Endothelial cell of umbilical vein (primary cell): ENCODE measurements around the gene FILIP1. TPM values are rescaled to one million over a fixed set of nuclear protein-coding genes. Genes with fewer than 3 reads are reported as not detected.

Experiments used
- BruUV-seq: library from RNA; stranded (reverse); fragments of 400-500 nt; replicated peaks from 2 replicates; lab custom pipeline; 2021; lab: Mats Ljungman, UMichigan
- CTCF ChIA-PET: fragments of 300-600, 350-600 bp; sonication (Branson Sonifier 250); formaldehyde crosslinking; loops from one replicate; lab custom pipeline; 2021; ENCODE audit warnings: antibody characterized with exemption, inconsistent platforms; lab: Charles Lee
- POLR2A ChIA-PET: fragments of 300-600, 350-600 bp; sonication (Branson Sonifier 250); formaldehyde crosslinking; loops from one replicate; lab custom pipeline; 2021; ENCODE audit warnings: antibody characterized with exemption, inconsistent platforms; lab: Charles Lee
- DNase-seq: peaks from one replicate; pipeline ENCODE4 v3.0.0-alpha.2; 2011; ENCODE audit warnings: low read depth, low spot score
- FAIRE-seq: peaks from 2 replicates; lab custom pipeline; 2011; peaks lifted over from hg19 to GRCh38; lab: Jason Lieb, UNC
- H2AFZ ChIP-seq: 2 replicates; pipeline ENCODE4 v1.6.0; 2012; ENCODE audit warnings: low read depth, low read length, control low read depth, inconsistent platforms
- H3K27ac ChIP-seq: 2 replicates; pipeline ENCODE4 v1.5.1; 2011; ENCODE audit warnings: low read depth, mild to moderate bottlenecking, control low read depth, low read length, moderate library complexity; ENCODE audit not compliant: insufficient read depth
- H3K27me3 ChIP-seq, 2 experiments: 2 replicates each; pipeline versions ENCODE4 v1.6.0 to v1.6.1; 2011; ENCODE audit warnings: low read length in 2 of 2, mixed read lengths in 1 of 2; ENCODE audit not compliant: control insufficient read depth in 2 of 2, insufficient read depth in 2 of 2
- H3K36me3 ChIP-seq, 2 experiments: 2 replicates in 1 of 2; 3 replicates in 1 of 2; pipeline ENCODE4 v1.5.1; 2011; ENCODE audit warnings: low read length in 2 of 2, mild to moderate bottlenecking in 1 of 2, moderate library complexity in 1 of 2; ENCODE audit not compliant: control insufficient read depth in 2 of 2, insufficient read depth in 2 of 2; ENCODE audit errors: extremely low read depth in 1 of 2
- H3K4me1 ChIP-seq: 3 replicates; pipeline ENCODE4 v1.5.1; 2011; ENCODE audit warnings: mild to moderate bottlenecking, low read length; ENCODE audit not compliant: control insufficient read depth, insufficient read depth; ENCODE audit errors: extremely low read depth
- H3K4me2 ChIP-seq: 2 replicates; pipeline ENCODE4 v1.6.1; 2011; ENCODE audit warnings: low read length, control low read depth, mixed read lengths; ENCODE audit not compliant: insufficient read depth
- H3K4me3 ChIP-seq, 3 experiments: fragments of 200-600 bp in 1 of 3; sonication (generic), shearing (Covaris generic) in 1 of 3; replicated peaks in 1 of 3; 2 replicates each; pipeline ENCODE4 v1.5.1; 2011 to 2016; ENCODE audit warnings: control low read depth in 3 of 3, low read length in 3 of 3, mild to moderate bottlenecking in 2 of 3, inconsistent platforms in 1 of 3, low read depth in 1 of 3, moderate library complexity in 1 of 3; ENCODE audit not compliant: insufficient read depth in 1 of 3
- H3K79me2 ChIP-seq: 2 replicates; pipeline ENCODE4 v1.6.0; 2012; ENCODE audit warnings: low read length, inconsistent platforms; ENCODE audit not compliant: control insufficient read depth, insufficient read depth
- H3K9ac ChIP-seq: replicated peaks from 2 replicates; pipeline ENCODE3; 2011; ENCODE audit warnings: low read length, control low read depth; ENCODE audit not compliant: insufficient read depth; ENCODE audit errors: extremely low read depth
- H3K9me1 ChIP-seq: replicated peaks from 3 replicates; pipeline ENCODE4 v1.6.0; 2011; ENCODE audit warnings: mild to moderate bottlenecking, low read length; ENCODE audit not compliant: control insufficient read depth, insufficient read depth; ENCODE audit errors: extremely low read depth
- H3K9me3 ChIP-seq: replicated peaks from 2 replicates; pipeline ENCODE4 v1.5.1; 2012; ENCODE audit warnings: low read length, inconsistent platforms; ENCODE audit not compliant: control insufficient read depth, insufficient read depth
- H4K20me1 ChIP-seq: replicated peaks from 2 replicates; pipeline ENCODE3; 2011; ENCODE audit warnings: mild to moderate bottlenecking, low read length; ENCODE audit not compliant: control insufficient read depth, insufficient read depth; ENCODE audit errors: extremely low read depth
- EZH2 ChIP-seq: IDR thresholded peaks from 2 replicates; pipeline ENCODE4 v1.6.1; 2012; ENCODE audit warnings: borderline replicate concordance, low read depth, mild to moderate bottlenecking, moderate library complexity, low read length, inconsistent platforms; ENCODE audit not compliant: severe bottlenecking
- FOS ChIP-seq: IDR thresholded peaks from 2 replicates; pipeline ENCODE4 v1.6.1; 2011; ENCODE audit warnings: mild to moderate bottlenecking, low read length, moderate library complexity, borderline replicate concordance; ENCODE audit not compliant: insufficient read depth
- GATA2 ChIP-seq: IDR thresholded peaks from 2 replicates; pipeline ENCODE4 v1.7.0; 2011; ENCODE audit warnings: low read depth, mild to moderate bottlenecking, moderate library complexity, mixed read lengths, low read length; ENCODE audit not compliant: insufficient read length, insufficient read depth
- JUN ChIP-seq: IDR thresholded peaks from 2 replicates; pipeline ENCODE4 v1.6.1; 2011; ENCODE audit warnings: borderline replicate concordance, low read depth; ENCODE audit not compliant: insufficient read length, insufficient read depth
- MAX ChIP-seq: IDR thresholded peaks from 2 replicates; pipeline ENCODE4 v1.6.1; 2011; ENCODE audit not compliant: insufficient read depth, insufficient read length
- MYC ChIP-seq: IDR thresholded peaks from one replicate; pipeline ENCODE4 v1.6.1; 2011; ENCODE audit warnings: mild to moderate bottlenecking, low read depth, low read length
- POLR2A ChIP-seq: IDR thresholded peaks from 2 replicates; pipeline ENCODE4 v1.6.1; 2012; ENCODE audit warnings: low read depth, mild to moderate bottlenecking, control low read depth, low read length
- POLR2AphosphoS5 ChIP-seq: IDR thresholded peaks from 2 replicates; pipeline ENCODE4 v1.6.1; 2012; ENCODE audit warnings: low read depth, mild to moderate bottlenecking, control low read depth, low read length, moderate library complexity; ENCODE audit not compliant: insufficient read depth
- dilution Hi-C: fragments of 300-500 bp; cut with MboI; formaldehyde crosslinking; loops from one replicate; pipeline ENCODE4 v1.15.0; 2019; ENCODE audit warnings: low sequenced_read_pairs; ENCODE audit not compliant: extremely low pct_ligation_motif_present
- intact Hi-C: fragments of 100-400 bp; cut with micrococcal nuclease; formaldehyde crosslinking; loops from one replicate; pipeline ENCODE4 v1.10.0; 2022
- polyA plus RNA-seq, 4 experiments: library from polyadenylated mRNA; depleted of rRNA in 3 of 4; stranded (reverse) in 3 of 4; unstranded in 1 of 4; fragments of >200 nt; gene quantifications; 2 replicates each; pipeline versions ENCODE4 v1.2.1 to v1.2.3, GENCODE V29; 2011 to 2012; ENCODE audit warnings: missing spikeins in 1 of 4
- total RNA-seq: library from RNA; stranded (reverse); gene quantifications from 2 replicates; pipeline ENCODE4 v1.2.3, GENCODE V29; 2021
- TF ChIP-seq, protein P1 (sequence below), 2 donors: IDR thresholded peaks; 1 replicate in 1 of 2; 2 replicates in 1 of 2; pipeline ENCODE4 v1.5.1; 2011; ENCODE audit warnings: low read length in 2 of 2, mild to moderate bottlenecking in 2 of 2, moderate library complexity in 2 of 2, control low read depth in 1 of 2, inconsistent platforms in 1 of 2, low read depth in 1 of 2; ENCODE audit not compliant: insufficient read depth in 1 of 2; ENCODE audit errors: extremely low read depth in 1 of 2

FILIP1 gene
- total and polyA plus RNA-seq, 2 donors (not counting 3 experiments of a cell fraction or from before 2014, with no cell fraction given), result 2.8 to 13.7 TPM

DNA sequence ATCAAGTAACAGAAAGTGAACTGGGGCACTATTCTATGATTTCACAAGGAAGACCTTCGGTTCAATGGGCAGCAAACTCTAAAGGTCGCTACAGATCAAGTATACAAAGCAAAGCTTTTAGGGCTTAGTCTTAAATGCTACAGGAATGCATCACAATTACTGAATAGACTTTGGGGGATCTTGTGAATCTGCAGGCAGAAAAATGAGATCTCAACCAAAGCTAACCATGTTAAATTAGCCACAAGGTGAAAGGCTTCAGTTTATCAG, 111.0 kb downstream of the FILIP1 start:
- Histone ChIP-seq H2AFZ (no peak overlapping the region), H3K4me2 (no peak overlapping the region), H3K9me3 (no peaks in the 10 kb centered on the region), H3K4me3 (no peak overlapping the region), H4K20me1 (no peaks in the 10 kb centered on the region), H3K36me3 (no peaks in the 10 kb centered on the region), H3K4me1 (peaks cover 7% of the 10 kb centered on the region), H3K27ac (no peak overlapping the region), H3K79me2 (no peaks in the 10 kb centered on the region), H3K27me3 (peaks cover 0 to 5% of the 10 kb centered on the region in 2 experiments), H3K9me1 (no peaks in the 10 kb centered on the region), H3K9ac (no peak overlapping the region)
- BruUV-seq, result no TSS peak
- FAIRE-seq (no peak), DNase-seq (no peak)
- dilution Hi-C loops, result no loop called here
- intact Hi-C loops, result loop anchor here (2.0 kb wide), 2 partner anchors 30 to 100 kb away; no protein-coding TSS in a partner anchor
- POLR2A ChIA-PET, result no interaction called here
- CTCF ChIA-PET, result interaction anchor here (1.1 to 1.4 kb wide), 4 partner anchors 9 to 1730 kb away, joined by 3 to 7 read pairs (median 4); no protein-coding TSS in a partner anchor
- TF ChIP-seq, protein P1, sequence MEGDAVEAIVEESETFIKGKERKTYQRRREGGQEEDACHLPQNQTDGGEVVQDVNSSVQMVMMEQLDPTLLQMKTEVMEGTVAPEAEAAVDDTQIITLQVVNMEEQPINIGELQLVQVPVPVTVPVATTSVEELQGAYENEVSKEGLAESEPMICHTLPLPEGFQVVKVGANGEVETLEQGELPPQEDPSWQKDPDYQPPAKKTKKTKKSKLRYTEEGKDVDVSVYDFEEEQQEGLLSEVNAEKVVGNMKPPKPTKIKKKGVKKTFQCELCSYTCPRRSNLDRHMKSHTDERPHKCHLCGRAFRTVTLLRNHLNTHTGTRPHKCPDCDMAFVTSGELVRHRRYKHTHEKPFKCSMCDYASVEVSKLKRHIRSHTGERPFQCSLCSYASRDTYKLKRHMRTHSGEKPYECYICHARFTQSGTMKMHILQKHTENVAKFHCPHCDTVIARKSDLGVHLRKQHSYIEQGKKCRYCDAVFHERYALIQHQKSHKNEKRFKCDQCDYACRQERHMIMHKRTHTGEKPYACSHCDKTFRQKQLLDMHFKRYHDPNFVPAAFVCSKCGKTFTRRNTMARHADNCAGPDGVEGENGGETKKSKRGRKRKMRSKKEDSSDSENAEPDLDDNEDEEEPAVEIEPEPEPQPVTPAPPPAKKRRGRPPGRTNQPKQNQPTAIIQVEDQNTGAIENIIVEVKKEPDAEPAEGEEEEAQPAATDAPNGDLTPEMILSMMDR (IDR thresholded peaks at IDR 0.05; ENCODE audit: extremely low read depth in 1 of 2, insufficient read depth in 1 of 2, low read depth in 1 of 2, low read length in 2 of 2), result no peak
- no peak for TF ChIP-seq GATA2
- TF ChIP-seq MAX, result no peak
- TF ChIP-seq FOS, result no peak
- no peak for TF ChIP-seq POLR2AphosphoS5
- TF ChIP-seq MYC, result no peak
- no peak for TF ChIP-seq JUN
- no peak for TF ChIP-seq POLR2A
- no peak for TF ChIP-seq EZH2
